ENCODE data around the gene UGT1A10. TPM values are rescaled to one million over a fixed set of nuclear protein-coding genes. Genes with fewer than 3 reads are reported as not detected.

Gene UGT1A10
- total RNA-seq, 1 experiment from 2014 or later: not detected

DNA sequence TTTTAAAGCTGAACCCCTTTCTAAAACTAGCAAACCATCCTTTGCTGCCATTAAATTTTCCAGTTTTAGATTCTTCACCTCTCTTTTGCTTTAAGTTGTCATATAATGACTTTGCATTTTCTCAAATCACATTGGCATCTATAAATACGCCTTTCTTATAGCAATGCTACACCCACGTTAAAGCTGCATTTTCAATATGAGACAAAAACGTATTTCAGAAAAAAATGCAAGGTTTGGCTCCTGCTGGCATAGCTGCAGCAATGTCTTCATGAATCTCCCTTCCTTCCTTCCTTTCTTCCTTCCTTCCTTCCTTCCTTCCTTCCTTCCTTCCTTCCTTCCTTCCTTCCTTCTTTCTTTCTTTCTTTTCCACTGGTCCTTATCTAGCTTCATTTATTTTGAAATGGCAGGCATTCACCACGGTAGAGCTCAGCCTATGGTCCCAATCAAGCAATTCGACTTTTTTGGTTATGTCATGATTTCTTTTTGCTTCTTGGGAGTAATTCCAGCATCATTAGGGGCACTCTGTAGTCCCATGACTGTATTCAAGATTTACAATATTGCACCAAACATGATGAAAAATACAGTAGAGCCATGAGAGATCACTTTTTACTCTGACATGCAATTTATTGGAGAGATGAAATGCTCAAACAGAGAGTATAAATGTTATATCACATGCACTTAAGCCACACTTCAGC, 8.8 kb upstream of the UGT1A10 start:
- Histone ChIP-seq H3K4me3 (ENCODE audit: low read depth, low read length, poor library complexity, severe bottlenecking) (no peak overlapping the region), H3K9me3 (ENCODE audit: low read depth, low read length, poor library complexity, severe bottlenecking) (peaks cover 15% of the 10 kb centered on the region), H3K27me3 (replicated peaks; ENCODE audit: insufficient read depth, low read depth, low read length, poor library complexity) (no peaks in the 10 kb centered on the region), H3K36me3 (ENCODE audit: insufficient read depth, low read length, poor library complexity, severe bottlenecking) (no peaks in the 10 kb centered on the region), H3K4me1 (ENCODE audit: insufficient read depth, low read length, poor library complexity, severe bottlenecking) (peaks cover 4% of the 10 kb centered on the region), H3K27ac (ENCODE audit: low read depth, low read length, poor library complexity, severe bottlenecking) (peak overlapping the region; percentile 83)
- BruUV-seq (replicated peaks): no TSS peak
- TF ChIP-seq EZH2 (IDR thresholded peaks at IDR 0.05; ENCODE audit: borderline replicate concordance, low read depth, low read length, poor library complexity, severe bottlenecking): no peak
- TF ChIP-seq, protein P1, sequence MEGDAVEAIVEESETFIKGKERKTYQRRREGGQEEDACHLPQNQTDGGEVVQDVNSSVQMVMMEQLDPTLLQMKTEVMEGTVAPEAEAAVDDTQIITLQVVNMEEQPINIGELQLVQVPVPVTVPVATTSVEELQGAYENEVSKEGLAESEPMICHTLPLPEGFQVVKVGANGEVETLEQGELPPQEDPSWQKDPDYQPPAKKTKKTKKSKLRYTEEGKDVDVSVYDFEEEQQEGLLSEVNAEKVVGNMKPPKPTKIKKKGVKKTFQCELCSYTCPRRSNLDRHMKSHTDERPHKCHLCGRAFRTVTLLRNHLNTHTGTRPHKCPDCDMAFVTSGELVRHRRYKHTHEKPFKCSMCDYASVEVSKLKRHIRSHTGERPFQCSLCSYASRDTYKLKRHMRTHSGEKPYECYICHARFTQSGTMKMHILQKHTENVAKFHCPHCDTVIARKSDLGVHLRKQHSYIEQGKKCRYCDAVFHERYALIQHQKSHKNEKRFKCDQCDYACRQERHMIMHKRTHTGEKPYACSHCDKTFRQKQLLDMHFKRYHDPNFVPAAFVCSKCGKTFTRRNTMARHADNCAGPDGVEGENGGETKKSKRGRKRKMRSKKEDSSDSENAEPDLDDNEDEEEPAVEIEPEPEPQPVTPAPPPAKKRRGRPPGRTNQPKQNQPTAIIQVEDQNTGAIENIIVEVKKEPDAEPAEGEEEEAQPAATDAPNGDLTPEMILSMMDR (conservative IDR thresholded peaks at IDR 0.05; ENCODE audit: low read depth, low read length): no peak
- peak; percentile 82 for DNase-seq (ENCODE audit: low spot score)
- CTCF ChIA-PET: interaction anchor here (0.6 kb wide), 1 partner anchor 290 kb away, joined by 5 read pairs; no protein-coding TSS in a partner anchor
- intact Hi-C loops (cut with micrococcal nuclease; ENCODE audit: unreplicated experiment): no loop called here
- POLR2A ChIA-PET (ENCODE audit: low non-redundant PET): interaction anchor here (0.6 kb wide), 1 partner anchor 130 kb away, joined by 3 read pairs; no protein-coding TSS in a partner anchor

DNA sequence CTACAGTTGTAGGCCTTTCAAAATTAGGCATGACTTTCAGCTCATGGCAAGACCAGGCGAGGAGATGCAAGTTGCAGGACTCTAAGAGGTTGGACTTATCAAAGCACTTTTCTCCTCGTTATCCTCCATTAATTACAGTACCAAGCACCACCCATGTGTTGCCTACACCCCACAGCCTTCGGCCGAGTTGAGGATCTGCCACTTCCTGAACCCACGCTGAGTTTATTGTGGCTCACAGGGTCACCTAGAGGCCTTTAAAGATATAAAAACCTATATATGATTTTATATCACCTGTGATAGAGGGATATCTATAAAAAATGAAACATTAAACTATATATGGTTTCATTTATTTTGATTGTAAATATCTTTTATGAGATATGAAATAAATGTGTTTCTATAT, 2.6 kb downstream of the UGT1A10 start:
- no peak for TF ChIP-seq EZH2 (IDR thresholded peaks at IDR 0.05; ENCODE audit: borderline replicate concordance, low read depth, low read length, poor library complexity, severe bottlenecking)
- TF ChIP-seq, protein P1 (conservative IDR thresholded peaks at IDR 0.05; ENCODE audit: low read depth, low read length): no peak
- intact Hi-C loops (cut with micrococcal nuclease; ENCODE audit: unreplicated experiment): no loop called here
- no peaks in the 10 kb centered on the region for H3K27me3 ChIP-seq (replicated peaks; ENCODE audit: insufficient read depth, low read depth, low read length, poor library complexity)
- POLR2A ChIA-PET (ENCODE audit: low non-redundant PET): no interaction called here
- no peaks in the 10 kb centered on the region for H3K36me3 ChIP-seq (ENCODE audit: insufficient read depth, low read length, poor library complexity, severe bottlenecking)
- H3K9me3 ChIP-seq (ENCODE audit: low read depth, low read length, poor library complexity, severe bottlenecking): no peaks in the 10 kb centered on the region
- H3K4me3 ChIP-seq (ENCODE audit: low read depth, low read length, poor library complexity, severe bottlenecking): no peak overlapping the region
- no TSS peak for BruUV-seq (replicated peaks)
- DNase-seq (ENCODE audit: low spot score): no peak
- H3K4me1 ChIP-seq (ENCODE audit: insufficient read depth, low read length, poor library complexity, severe bottlenecking): no peaks in the 10 kb centered on the region
- H3K27ac ChIP-seq (ENCODE audit: low read depth, low read length, poor library complexity, severe bottlenecking): no peak overlapping the region
- CTCF ChIA-PET: no interaction called here

DNA sequence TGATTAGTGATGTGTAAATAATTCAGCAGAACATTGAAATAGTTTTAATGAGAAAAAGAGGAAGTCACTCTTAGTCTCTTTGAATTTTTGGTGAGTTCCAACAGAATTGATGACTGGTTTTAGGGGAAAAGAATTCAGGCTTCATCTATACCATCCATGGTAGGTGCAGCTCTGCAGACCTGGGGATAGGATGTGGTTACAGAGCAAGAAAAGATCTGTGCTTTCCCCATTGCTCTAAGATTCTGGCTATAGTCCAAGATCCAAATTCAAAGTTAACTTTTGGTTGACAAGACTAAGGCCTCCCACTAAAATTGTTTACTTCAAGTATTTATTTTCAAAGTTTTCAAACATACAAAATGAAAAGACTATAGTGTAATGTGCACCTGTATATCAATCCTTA, 3.6 kb downstream of the UGT1A10 start:
- POLR2A ChIA-PET (ENCODE audit: low non-redundant PET): no interaction called here
- TF ChIP-seq, protein P1 (conservative IDR thresholded peaks at IDR 0.05; ENCODE audit: low read depth, low read length): no peak
- no peak for TF ChIP-seq EZH2 (IDR thresholded peaks at IDR 0.05; ENCODE audit: borderline replicate concordance, low read depth, low read length, poor library complexity, severe bottlenecking)
- no peaks in the 10 kb centered on the region for H3K27me3 ChIP-seq (replicated peaks; ENCODE audit: insufficient read depth, low read depth, low read length, poor library complexity)
- H3K4me3 ChIP-seq (ENCODE audit: low read depth, low read length, poor library complexity, severe bottlenecking): no peak overlapping the region
- intact Hi-C loops (cut with micrococcal nuclease; ENCODE audit: unreplicated experiment): no loop called here
- no peaks in the 10 kb centered on the region for H3K4me1 ChIP-seq (ENCODE audit: insufficient read depth, low read length, poor library complexity, severe bottlenecking)
- no peaks in the 10 kb centered on the region for H3K36me3 ChIP-seq (ENCODE audit: insufficient read depth, low read length, poor library complexity, severe bottlenecking)
- no TSS peak for BruUV-seq (replicated peaks)
- DNase-seq (ENCODE audit: low spot score): no peak
- CTCF ChIA-PET: no interaction called here
- no peaks in the 10 kb centered on the region for H3K9me3 ChIP-seq (ENCODE audit: low read depth, low read length, poor library complexity, severe bottlenecking)
- H3K27ac ChIP-seq (ENCODE audit: low read depth, low read length, poor library complexity, severe bottlenecking): no peak overlapping the region
